MM.1S (cell line): ENCODE measurements around the gene CATSPERZ.

ENCODE experiments used
- DNase-seq: peaks from one replicate; pipeline ENCODE4 v3.0.0-alpha.2; 2015
- H2AFZ ChIP-seq: fragments of 300-600 bp; sonication (generic); 2 replicates; pipeline ENCODE4 v1.6.0; 2016; ENCODE audit warnings: antibody characterized with exemption, low read length
- H3F3A ChIP-seq: fragments of 300-600 bp; sonication (generic); 2 replicates; pipeline ENCODE4 v1.6.1; 2016; ENCODE audit warnings: mild to moderate bottlenecking, antibody characterized with exemption, low read length, moderate library complexity, mixed read lengths; ENCODE audit not compliant: insufficient read depth
- H3K27ac ChIP-seq: fragments of 300-600 bp; sonication (generic); 2 replicates; pipeline ENCODE4 v1.5.1; 2016; ENCODE audit warnings: mild to moderate bottlenecking, low read length
- H3K27me3 ChIP-seq: fragments of 300-600 bp; sonication (generic); replicated peaks from 2 replicates; pipeline ENCODE4 v1.6.0; 2016; ENCODE audit warnings: low read length; ENCODE audit not compliant: insufficient read depth
- H3K36me3 ChIP-seq: fragments of 300-600 bp; sonication (generic); replicated peaks from 2 replicates; pipeline ENCODE4 v1.6.1; 2016; ENCODE audit warnings: mild to moderate bottlenecking, low read length, mixed read lengths; ENCODE audit not compliant: insufficient read depth
- H3K4me1 ChIP-seq: fragments of 300-600 bp; sonication (generic); 2 replicates; pipeline ENCODE4 v1.6.1; 2016; ENCODE audit warnings: low read length, mixed read lengths
- H3K4me2 ChIP-seq: fragments of 300-600 bp; sonication (generic); 2 replicates; pipeline ENCODE4 v1.6.0; 2016; ENCODE audit warnings: low read depth, low read length
- H3K4me3 ChIP-seq: fragments of 300-600 bp; sonication (generic); 2 replicates; pipeline ENCODE4 v1.5.1; 2016; ENCODE audit warnings: low read length, mixed read lengths
- H3K79me2 ChIP-seq: fragments of 300-600 bp; sonication (generic); 2 replicates; pipeline ENCODE4 v1.6.1; 2016; ENCODE audit warnings: mixed run types, low read length, mixed read lengths
- H3K9ac ChIP-seq: fragments of 300-600 bp; sonication (generic); 2 replicates; pipeline ENCODE4 v1.6.1; 2016; ENCODE audit warnings: low read length, mixed read lengths
- H3K9me2 ChIP-seq: fragments of 300-600 bp; sonication (generic); replicated peaks from 2 replicates; pipeline ENCODE4 v1.6.1; 2016; ENCODE audit warnings: mild to moderate bottlenecking, low read length, mixed read lengths; ENCODE audit not compliant: insufficient read depth
- H3K9me3 ChIP-seq: fragments of 300-600 bp; sonication (generic); replicated peaks from 2 replicates; pipeline ENCODE4 v1.6.1; 2016; ENCODE audit warnings: mild to moderate bottlenecking, low read length, mixed read lengths; ENCODE audit not compliant: insufficient read depth
- H4K20me1 ChIP-seq: fragments of 300-600 bp; sonication (generic); 2 replicates; pipeline ENCODE4 v1.6.1; 2016; ENCODE audit warnings: mild to moderate bottlenecking, low read length, moderate library complexity, mixed read lengths; ENCODE audit not compliant: insufficient read depth
- CTCF ChIP-seq: fragments of 300-600 bp; sonication (generic); IDR thresholded peaks from 2 replicates; pipeline ENCODE4 v1.5.1; 2016; ENCODE audit warnings: antibody characterized with exemption, low read length, mixed read lengths
- EZH2 ChIP-seq: fragments of 300-600 bp; sonication (generic); optimal IDR thresholded peaks from 2 replicates; pipeline ENCODE3; 2017; ENCODE audit warnings: low read depth, mild to moderate bottlenecking, antibody characterized with exemption, low read length, mixed read lengths
- EZH2phosphoT487 ChIP-seq: fragments of 300-600 bp; sonication (generic); IDR thresholded peaks from 2 replicates; pipeline ENCODE4 v1.6.1; 2018; ENCODE audit warnings: antibody characterized with exemption, low read length

The CATSPERZ gene

GRCh38 chr11:64353715-64354506 lies 53.8 kb downstream of the CATSPERZ start:
- H3K4me1 ChIP-seq, result no peaks in the 10 kb centered on the region; the same call in 1 of the 2 replicates
- no peak overlapping the region for H2AFZ ChIP-seq
- no peaks in the 10 kb centered on the region for H3K9me3 ChIP-seq
- no peak overlapping the region for H3K4me3 ChIP-seq
- no peaks in the 10 kb centered on the region for H4K20me1 ChIP-seq
- H3K27ac ChIP-seq, result no peak overlapping the region
- no peaks in the 10 kb centered on the region for H3K36me3 ChIP-seq
- TF ChIP-seq CTCF (no peak), EZH2phosphoT487 (no peak), EZH2 (no peak)
- H3K79me2 ChIP-seq, result no peaks in the 10 kb centered on the region
- no peak overlapping the region for H3K4me2 ChIP-seq
- H3K27me3 ChIP-seq, result no peaks in the 10 kb centered on the region
- H3F3A ChIP-seq, result no peaks in the 10 kb centered on the region
- no peaks in the 10 kb centered on the region for H3K9me2 ChIP-seq
- no peak for DNase-seq
- no peak overlapping the region for H3K9ac ChIP-seq
